Activated CD8-positive, alpha-beta memory T cell treated with anti-CD3 and anti-CD28 coated beads, Interleukin-2, amount 10 ng/mL, durations not matched to agents 7 days and 5 days (primary cell): Measurements from ENCODE around the gene TWF1. TPM values are rescaled to one million over a fixed set of nuclear protein-coding genes. Genes with fewer than 3 reads are reported as not detected.

ENCODE experiments used
- ATAC-seq: fragments of 150-1000 bp; cut with Tn5 transposase; one replicate; pipeline ENCODE4 v1.10.0; 2021; ENCODE audit warnings: moderate library complexity
- CTCF ChIA-PET: fragments of 350-600 bp; sonication (Branson Sonifier 250); formaldehyde crosslinking; loops from one replicate; lab custom pipeline; 2021; ENCODE audit warnings: antibody characterized with exemption; lab: Charles Lee
- DNase-seq: peaks from one replicate; pipeline ENCODE4 v3.0.0-alpha.2; 2020
- H3K27ac Mint-ChIP-seq: one replicate; pipeline ENCODE4 v1.8.0; 2021; ENCODE audit warnings: mild to moderate bottlenecking, mixed read lengths
- H3K27me3 Mint-ChIP-seq: one replicate; pipeline ENCODE4 v1.8.0; 2021; ENCODE audit warnings: mixed read lengths
- H3K36me3 Mint-ChIP-seq: one replicate; pipeline ENCODE4 v1.8.0; 2021; ENCODE audit warnings: mild to moderate bottlenecking, mixed read lengths
- H3K4me1 Mint-ChIP-seq: one replicate; pipeline ENCODE4 v1.8.0; 2021; ENCODE audit warnings: mixed read lengths
- H3K4me3 Mint-ChIP-seq: one replicate; pipeline ENCODE4 v1.8.0; 2021; ENCODE audit warnings: mild to moderate bottlenecking, moderate library complexity, mixed read lengths
- H3K9me3 Mint-ChIP-seq: one replicate; pipeline ENCODE4 v1.8.0; 2022; ENCODE audit warnings: low read depth, mixed read lengths
- total RNA-seq, 2 experiments: library from RNA; stranded (reverse); gene quantifications; one replicate each; pipeline ENCODE4 v1.2.3, GENCODE V29; 2021

The TWF1 gene
- total RNA-seq, 2 experiments from 2014 or later = 25.2 to 27.4 TPM

- DNase-seq = no peak
These were observed 21.0 kb upstream of the TWF1 start for GRCh38 chr12:43827093-43827492.

GRCh38 chr12:43826681-43827080, 20.6 kb upstream of the TWF1 start:
- Mint-ChIP-seq H3K27ac (no peak overlapping the region), H3K27me3 (peaks cover 19% of the 10 kb centered on the region), H3K9me3 (no peaks in the 10 kb centered on the region), H3K4me3 (no peak overlapping the region), H3K4me1 (peaks cover 3% of the 10 kb centered on the region), H3K36me3 (no peaks in the 10 kb centered on the region)
- DNase-seq (no peak), ATAC-seq (no peak)
- CTCF ChIA-PET = no interaction called here

More at GRCh38 chr12:43827093-43827492, 21.0 kb upstream of the TWF1 start:
- Mint-ChIP-seq H3K36me3 (no peaks in the 10 kb centered on the region), H3K4me3 (no peak overlapping the region), H3K27me3 (peaks cover 23% of the 10 kb centered on the region), H3K27ac (no peak overlapping the region), H3K4me1 (peaks cover 7% of the 10 kb centered on the region), H3K9me3 (no peaks in the 10 kb centered on the region)
- CTCF ChIA-PET = no interaction called here
- no peak for ATAC-seq

DNA sequence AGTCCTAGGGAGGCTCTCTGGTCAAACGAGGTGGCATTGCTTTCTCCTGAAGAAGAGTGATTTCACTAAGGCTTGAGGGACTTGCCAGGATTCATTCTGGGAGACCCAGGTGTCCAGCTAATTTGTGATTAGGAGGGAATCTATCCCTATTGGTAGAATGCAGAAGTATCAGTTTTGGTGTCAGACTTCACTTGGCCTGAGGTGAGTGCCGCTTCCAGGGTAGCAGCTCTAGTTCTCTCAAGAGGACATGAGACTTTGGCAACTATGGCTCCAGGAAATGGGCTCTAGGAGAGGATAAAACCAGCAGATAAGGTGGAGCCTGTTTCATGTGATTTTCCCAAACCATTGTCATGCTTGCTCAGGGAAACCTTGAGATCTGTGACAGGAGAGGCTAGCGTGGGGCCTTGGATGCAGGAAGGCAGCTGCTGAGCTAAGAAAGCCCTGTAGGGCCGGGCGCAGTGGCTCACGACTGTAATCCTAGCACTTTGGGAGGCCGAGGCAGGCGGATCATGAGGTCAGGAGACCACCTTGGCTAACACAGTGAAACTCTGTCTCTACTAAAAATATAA, 18.2 kb upstream of the TWF1 start:
- H3K4me1 Mint-ChIP-seq = peaks cover 2% of the 10 kb centered on the region
- no peak overlapping the region for H3K27ac Mint-ChIP-seq
- CTCF ChIA-PET = interaction anchor here (1.5 kb wide), 1 partner anchor 9 kb away, joined by 3 read pairs; no protein-coding TSS in a partner anchor
- H3K36me3 Mint-ChIP-seq = no peaks in the 10 kb centered on the region
- H3K4me3 Mint-ChIP-seq = no peak overlapping the region
- peaks cover 8% of the 10 kb centered on the region for H3K27me3 Mint-ChIP-seq
- H3K9me3 Mint-ChIP-seq = no peaks in the 10 kb centered on the region
- DNase-seq (no peak), ATAC-seq (no peak)

DNA sequence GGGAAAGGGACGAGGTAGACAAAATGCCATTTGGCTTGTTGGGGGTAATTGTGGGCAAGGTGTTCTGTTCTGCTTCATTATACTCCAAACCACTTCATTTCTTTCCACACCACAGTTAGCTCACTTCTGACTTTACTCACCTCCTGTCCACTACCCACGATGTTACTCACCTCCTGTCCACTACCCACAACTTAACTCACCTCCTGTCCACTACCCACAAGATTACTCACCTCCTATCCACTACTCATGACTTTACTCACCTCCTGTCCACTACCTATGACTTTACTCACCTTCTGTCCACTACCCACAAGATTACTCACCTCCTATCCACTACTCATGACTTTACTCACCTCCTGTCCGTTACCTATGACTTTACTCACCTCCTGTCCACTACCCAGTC, 10.1 kb upstream of the TWF1 start:
- DNase-seq = no peak
- CTCF ChIA-PET = interaction anchor here (2.5 kb wide), 1 partner anchor 10 kb away, joined by 12 read pairs; the partner anchor contains the start of gene TWF1
- Mint-ChIP-seq H3K27ac (peak overlapping the region; percentile 29), H3K9me3 (no peaks in the 10 kb centered on the region), H3K27me3 (peaks cover 6% of the 10 kb centered on the region), H3K4me1 (peaks cover 7% of the 10 kb centered on the region), H3K36me3 (peaks cover 1% of the 10 kb centered on the region), H3K4me3 (no peak overlapping the region)
- peak; percentile 51 for ATAC-seq

GRCh38 chr12:43815416-43815815, 9.3 kb upstream of the TWF1 start:
- no peak overlapping the region for H3K27ac Mint-ChIP-seq
- DNase-seq = no peak
- H3K27me3 Mint-ChIP-seq = peaks cover 6% of the 10 kb centered on the region
- CTCF ChIA-PET = interaction anchor here (2.5 kb wide), 1 partner anchor 10 kb away, joined by 12 read pairs; the partner anchor contains the start of gene TWF1
- peaks cover 7% of the 10 kb centered on the region for H3K4me1 Mint-ChIP-seq
- no peak overlapping the region for H3K4me3 Mint-ChIP-seq
- peaks cover 1% of the 10 kb centered on the region for H3K36me3 Mint-ChIP-seq
- H3K9me3 Mint-ChIP-seq = no peaks in the 10 kb centered on the region
- ATAC-seq = no peak

DNA sequence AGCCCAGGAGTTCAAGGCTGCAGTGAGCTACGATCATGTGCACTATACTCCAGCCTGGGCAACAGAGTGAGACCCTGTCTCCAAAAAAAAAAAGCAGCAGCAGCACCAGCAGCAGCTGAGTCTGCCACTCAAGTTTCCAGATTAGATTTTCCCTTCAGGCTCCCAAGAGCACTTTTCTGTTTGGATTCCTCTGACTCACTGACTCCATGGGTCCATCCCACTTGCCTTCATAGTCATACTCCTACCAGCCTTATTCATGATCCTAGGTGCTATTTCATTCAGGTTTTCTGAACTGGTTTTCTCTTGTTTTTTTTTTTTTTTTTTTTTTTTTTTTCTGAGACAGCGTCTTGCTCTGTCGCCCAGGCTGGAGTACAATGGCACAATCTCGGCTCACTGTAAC, 6.8 kb upstream of the TWF1 start:
- Mint-ChIP-seq H3K27me3 (peaks cover 4% of the 10 kb centered on the region), H3K27ac (no peak overlapping the region), H3K4me1 (peaks cover 7% of the 10 kb centered on the region), H3K4me3 (no peak overlapping the region), H3K36me3 (peaks cover 1% of the 10 kb centered on the region), H3K9me3 (no peaks in the 10 kb centered on the region)
- DNase-seq (no peak), ATAC-seq (no peak)
- CTCF ChIA-PET = interaction anchor here (0.5 kb wide), 1 partner anchor 70 kb away, joined by 3 read pairs; no protein-coding TSS in a partner anchor

- no peak for ATAC-seq
- peaks cover 1% of the 10 kb centered on the region for H3K36me3 Mint-ChIP-seq
- no peaks in the 10 kb centered on the region for H3K9me3 Mint-ChIP-seq
- CTCF ChIA-PET = no interaction called here
- no peak overlapping the region for H3K27ac Mint-ChIP-seq
- H3K4me3 Mint-ChIP-seq = no peak overlapping the region
- peaks cover 12% of the 10 kb centered on the region for H3K4me1 Mint-ChIP-seq
- no peak for DNase-seq
- peaks cover 4% of the 10 kb centered on the region for H3K27me3 Mint-ChIP-seq
These were observed 5.9 kb upstream of the TWF1 start for GRCh38 chr12:43812057-43812456.

- Mint-ChIP-seq H3K4me3 (no peak overlapping the region), H3K36me3 (peaks cover 7% of the 10 kb centered on the region), H3K4me1 (peaks cover 23% of the 10 kb centered on the region), H3K27ac (peak overlapping the region; percentile 100), H3K9me3 (no peaks in the 10 kb centered on the region), H3K27me3 (peaks cover 4% of the 10 kb centered on the region)
- CTCF ChIA-PET = interaction anchor here (1.2 to 3.2 kb wide), 4 partner anchors 8 to 75 kb away, joined by 3 to 12 read pairs (median 8); partner anchors contain the start of gene IRAK4
- ATAC-seq = no peak
- no peak for DNase-seq
These were observed 1.3 kb upstream of the TWF1 start for GRCh38 chr12:43807386-43807785.

DNA sequence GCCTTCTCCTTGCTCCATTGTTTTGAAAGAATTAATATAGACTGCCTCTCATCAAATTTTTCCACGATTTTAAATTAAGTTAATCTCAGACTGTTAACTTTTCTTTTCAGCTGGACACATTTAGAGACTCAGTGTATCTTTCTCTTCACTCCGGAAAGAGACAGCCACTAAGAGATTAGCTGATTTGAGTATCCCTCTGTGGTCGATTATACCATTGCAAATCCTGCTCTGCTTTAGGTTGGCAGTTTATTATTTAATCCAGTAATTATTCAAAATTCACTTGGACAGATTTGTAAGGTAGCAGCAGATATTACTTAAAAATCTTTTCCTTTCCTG, 588 bp upstream of the TWF1 start:
- H3K4me1 Mint-ChIP-seq = peaks cover 23% of the 10 kb centered on the region
- peaks cover 7% of the 10 kb centered on the region for H3K36me3 Mint-ChIP-seq
- H3K9me3 Mint-ChIP-seq = no peaks in the 10 kb centered on the region
- no peak for ATAC-seq
- no peak for DNase-seq
- H3K27me3 Mint-ChIP-seq = peaks cover 4% of the 10 kb centered on the region
- CTCF ChIA-PET = interaction anchor here (1.0 to 3.2 kb wide), 8 partner anchors 8 to 76 kb away, joined by 3 to 12 read pairs (median 4); partner anchors contain the start of gene IRAK4
- H3K27ac Mint-ChIP-seq = peak overlapping the region; percentile 100
- peak overlapping the region; percentile 87 for H3K4me3 Mint-ChIP-seq

GRCh38 chr12:43805149-43805859, 813 bp downstream of the TWF1 start:
- no peaks in the 10 kb centered on the region for H3K9me3 Mint-ChIP-seq
- H3K27me3 Mint-ChIP-seq = no peaks in the 10 kb centered on the region
- peaks cover 14% of the 10 kb centered on the region for H3K36me3 Mint-ChIP-seq
- peak overlapping the region; percentile 100 for H3K27ac Mint-ChIP-seq
- CTCF ChIA-PET = interaction anchor here (1.0 to 3.2 kb wide), 6 partner anchors 10 to 77 kb away, joined by 3 to 12 read pairs (median 6); partner anchors contain the start of genes IRAK4 and PUS7L
- peaks cover 28% of the 10 kb centered on the region for H3K4me1 Mint-ChIP-seq
- peak; percentile 21 for ATAC-seq
- DNase-seq = no peak
- peak overlapping the region; percentile 87 for H3K4me3 Mint-ChIP-seq

GRCh38 chr12:43797561-43798217, 8.4 kb downstream of the TWF1 start:
- no peak overlapping the region for H3K27ac Mint-ChIP-seq
- no peak for DNase-seq
- H3K4me1 Mint-ChIP-seq = peaks cover 9% of the 10 kb centered on the region
- ATAC-seq = no peak
- H3K4me3 Mint-ChIP-seq = no peak overlapping the region
- H3K36me3 Mint-ChIP-seq = peaks cover 32% of the 10 kb centered on the region
- H3K27me3 Mint-ChIP-seq = no peaks in the 10 kb centered on the region
- CTCF ChIA-PET = no interaction called here
- no peaks in the 10 kb centered on the region for H3K9me3 Mint-ChIP-seq

DNA sequence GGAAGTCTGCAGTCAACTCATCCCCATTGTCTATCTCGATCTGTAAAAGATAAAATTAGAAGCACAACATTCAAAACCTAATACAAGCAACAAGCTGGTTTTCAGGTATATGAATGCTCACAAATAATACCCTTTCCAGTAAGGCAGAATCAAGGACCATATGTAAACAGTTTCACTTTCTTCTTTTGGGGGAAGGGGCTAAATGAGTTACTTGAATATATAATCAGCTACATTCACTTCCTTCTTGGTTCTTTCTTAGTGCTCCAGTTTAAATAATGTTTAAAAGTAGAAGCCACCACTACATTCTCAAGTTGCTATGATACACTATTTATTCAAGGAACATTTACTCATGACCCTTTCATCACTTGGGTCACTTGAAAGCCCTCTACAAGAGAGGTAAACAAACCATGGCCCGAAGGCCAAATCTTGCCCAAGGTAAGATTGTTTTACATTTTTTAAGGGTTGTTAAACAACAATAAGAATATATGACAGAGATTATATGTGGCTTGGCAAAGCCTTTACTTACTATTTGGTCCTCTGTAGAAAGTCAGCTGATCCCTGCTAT, 10.3 kb downstream of the TWF1 start:
- ATAC-seq (no peak), DNase-seq (no peak)
- H3K9me3 Mint-ChIP-seq = no peaks in the 10 kb centered on the region
- H3K27me3 Mint-ChIP-seq = no peaks in the 10 kb centered on the region
- H3K36me3 Mint-ChIP-seq = peaks cover 34% of the 10 kb centered on the region
- H3K4me1 Mint-ChIP-seq = peaks cover 6% of the 10 kb centered on the region
- no peak overlapping the region for H3K27ac Mint-ChIP-seq
- CTCF ChIA-PET = interaction anchor here (1.0 kb wide), 1 partner anchor 87 kb away, joined by 3 read pairs; no protein-coding TSS in a partner anchor
- H3K4me3 Mint-ChIP-seq = no peak overlapping the region

GRCh38 chr12:43789941-43790340, 16.2 kb downstream of the TWF1 start:
- peaks cover 34% of the 10 kb centered on the region for H3K36me3 Mint-ChIP-seq
- no peak overlapping the region for H3K4me3 Mint-ChIP-seq
- CTCF ChIA-PET = no interaction called here
- H3K4me1 Mint-ChIP-seq = no peaks in the 10 kb centered on the region
- no peak overlapping the region for H3K27ac Mint-ChIP-seq
- DNase-seq (no peak), ATAC-seq (no peak)
- H3K9me3 Mint-ChIP-seq = no peaks in the 10 kb centered on the region
- H3K27me3 Mint-ChIP-seq = no peaks in the 10 kb centered on the region
